C1 segment of cervical spinal cord (tissue), 14 donors: ENCODE measurements around the gene CLIC6.

Source experiments
- DNase-seq, 14 donors: peaks; one replicate each; lab custom pipeline; 2025; lab: John Stamatoyannopoulos, UW

The CLIC6 gene

DNA sequence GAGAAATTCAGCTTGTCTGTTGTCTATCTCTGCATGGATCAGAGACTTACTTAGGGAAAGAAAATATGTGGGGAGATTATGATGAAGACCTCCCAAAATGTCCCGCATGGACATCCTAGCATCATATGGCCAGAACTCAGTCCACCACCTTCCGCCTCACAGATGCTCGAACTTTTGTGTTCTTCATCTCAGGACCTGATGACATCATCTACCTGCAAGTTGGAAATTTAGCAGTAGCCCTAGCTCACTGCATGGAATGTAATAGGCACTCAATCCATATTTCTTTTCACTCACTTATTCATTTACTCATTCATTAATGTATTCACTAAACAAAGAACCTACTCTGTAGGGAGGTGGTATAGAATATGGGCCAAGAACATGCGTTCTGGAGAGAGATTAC is 96.8 kb downstream of the CLIC6 start:
- no peak for DNase-seq

DNA sequence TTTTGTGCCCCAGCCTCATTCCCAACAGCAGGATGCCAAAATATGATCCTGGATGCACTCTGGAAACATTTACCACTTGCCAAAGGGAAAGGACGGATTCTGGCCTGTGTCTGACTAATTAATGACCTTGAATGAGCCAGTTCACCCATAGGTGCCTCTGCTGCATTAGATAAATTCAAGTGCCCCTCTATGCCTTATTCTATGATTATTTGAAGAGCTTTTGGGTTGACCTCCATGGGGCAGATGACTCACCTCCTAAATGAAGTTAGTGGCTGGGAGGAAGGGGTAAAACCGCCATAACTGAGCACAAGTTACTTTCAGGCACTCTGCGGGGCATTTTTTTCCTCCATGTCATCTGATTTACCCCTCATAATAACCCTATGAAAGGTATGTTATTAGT is 98.1 kb downstream of the CLIC6 start:
- no peak for DNase-seq
